Stomach smooth muscle (tissue), 2 donors: ENCODE results near the gene OSBP.

ENCODE experiments used
- H3K27ac ChIP-seq: one replicate; pipeline ENCODE4 v1.7.0; 2013; ENCODE audit warnings: mild to moderate bottlenecking, low read length, inconsistent platforms
- H3K27me3 ChIP-seq, 2 donors: one replicate each; pipeline ENCODE4 v1.7.0; 2013; ENCODE audit warnings: low read length in 2 of 2; ENCODE audit not compliant: insufficient read depth in 2 of 2, control insufficient read depth in 1 of 2
- H3K36me3 ChIP-seq, 2 donors: one replicate each; pipeline ENCODE4 v1.7.0; 2013; ENCODE audit warnings: low read length in 2 of 2; ENCODE audit not compliant: control insufficient read depth in 2 of 2, insufficient read depth in 2 of 2
- H3K4me1 ChIP-seq: one replicate; pipeline ENCODE4 v1.7.0; 2013; ENCODE audit warnings: low read length; ENCODE audit not compliant: control insufficient read depth, insufficient read depth
- H3K4me3 ChIP-seq, 2 donors: one replicate each; pipeline ENCODE4 v1.7.0; 2013; ENCODE audit warnings: low read length in 2 of 2
- H3K9ac ChIP-seq, 2 donors: one replicate each; pipeline ENCODE4 v1.7.0; 2013; ENCODE audit warnings: low read length in 2 of 2, mild to moderate bottlenecking in 1 of 2
- H3K9me3 ChIP-seq, 2 donors: one replicate each; pipeline ENCODE4 v1.7.0; 2013; ENCODE audit warnings: low read length in 2 of 2; ENCODE audit not compliant: control insufficient read depth in 2 of 2
- donor health status: healthy.
- donor health status: Pancreatic carcinoma.

The OSBP gene

GRCh38 chr11:59542142-59542810, 73.3 kb downstream of the OSBP start:
- H3K4me3 ChIP-seq = no peak overlapping the region
- H3K36me3 ChIP-seq = no peaks in the 10 kb centered on the region
- peaks cover 5% of the 10 kb centered on the region for H3K4me1 ChIP-seq
- no peak overlapping the region for H3K9ac ChIP-seq
- no peaks in the 10 kb centered on the region for H3K27me3 ChIP-seq
- H3K27ac ChIP-seq = no peak overlapping the region
- H3K9me3 ChIP-seq = no peaks in the 10 kb centered on the region

- Histone ChIP-seq H3K27ac (no peak overlapping the region), H3K9me3 (no peaks in the 10 kb centered on the region), H3K9ac (no peak overlapping the region), H3K4me1 (peaks cover 5% of the 10 kb centered on the region), H3K36me3 (no peaks in the 10 kb centered on the region), H3K27me3 (no peaks in the 10 kb centered on the region), H3K4me3 (no peak overlapping the region)
Observed at GRCh38 chr11:59534676-59535075, 80.9 kb downstream of the OSBP start.

- Histone ChIP-seq H3K9me3 (no peaks in the 10 kb centered on the region), H3K27ac (no peak overlapping the region), H3K4me3 (no peak overlapping the region), H3K27me3 (peaks cover 0 to 2% of the 10 kb centered on the region in 2 donors), H3K36me3 (no peaks in the 10 kb centered on the region), H3K9ac (no peak overlapping the region), H3K4me1 (peaks cover under 1% of the 10 kb centered on the region)
Observed at GRCh38 chr11:59532620-59533019, 83.0 kb downstream of the OSBP start.

GRCh38 chr11:59528711-59529110, 86.9 kb downstream of the OSBP start:
- no peaks in the 10 kb centered on the region for H3K4me1 ChIP-seq
- H3K9me3 ChIP-seq = no peaks in the 10 kb centered on the region
- H3K9ac ChIP-seq = no peak overlapping the region
- H3K27me3 ChIP-seq = peaks cover 0 to 2% of the 10 kb centered on the region in 2 donors
- no peak overlapping the region for H3K4me3 ChIP-seq
- no peak overlapping the region for H3K27ac ChIP-seq
- no peaks in the 10 kb centered on the region for H3K36me3 ChIP-seq
